H1 (cell line): ENCODE results near the gene SLC2A4. TPM values are rescaled to one million over a fixed set of nuclear protein-coding genes. Genes with fewer than 3 reads are reported as not detected.

Source experiments
- CHD7 ChIP-seq: fragments of 300-600 bp; sonication (generic); IDR thresholded peaks from 2 replicates; pipeline ENCODE4 v1.7.1; 2012; ENCODE audit warnings: low read length, moderate library complexity, mild to moderate bottlenecking, inconsistent platforms; ENCODE audit not compliant: insufficient replicate concordance
- EGR1 ChIP-seq: IDR thresholded peaks from 2 replicates; pipeline ENCODE4 v1.6.1; 2011; ENCODE audit warnings: low read depth, low read length, borderline replicate concordance
- GTF2F1 ChIP-seq: IDR thresholded peaks from 2 replicates; pipeline ENCODE4 v1.6.1; 2012; ENCODE audit warnings: low read depth, low read length, improper control_type of control experiment, borderline replicate concordance
- JUN ChIP-seq: IDR thresholded peaks from 2 replicates; pipeline ENCODE4 v1.6.1; 2011; ENCODE audit warnings: low read depth, mild to moderate bottlenecking, improper control_type of control experiment, low read length
- KDM5A ChIP-seq: fragments of 200-600 bp; IDR thresholded peaks from 2 replicates; pipeline ENCODE4 v1.7.1; 2012; ENCODE audit warnings: mild to moderate bottlenecking, low read length, inconsistent platforms, mixed read lengths
- NRF1 ChIP-seq: IDR thresholded peaks from 2 replicates; pipeline ENCODE4 v1.6.1; 2011; ENCODE audit warnings: mild to moderate bottlenecking, low read depth, low read length, improper control_type of control experiment
- SRF ChIP-seq: IDR thresholded peaks from 2 replicates; pipeline ENCODE4 v1.6.1; 2011; ENCODE audit warnings: mild to moderate bottlenecking, low read depth, low read length, moderate library complexity
- polyA plus RNA-seq, 7 experiments: library from polyadenylated mRNA; depleted of rRNA in 3 of 7; stranded (reverse) in 5 of 7; unstranded in 2 of 7; fragments of >200 nt in 5 of 7; fragments of 200-250 nt in 2 of 7; gene quantifications; 1 replicate in 5 of 7; 2 replicates in 1 of 7; 4 replicates in 1 of 7; pipeline versions ENCODE4 v1.2.1 to v1.2.3, GENCODE V29; 2011 to 2013; ENCODE audit warnings: missing spikeins in 2 of 7, mixed read lengths in 2 of 7
- total RNA-seq: library from RNA; stranded (reverse); fragmentation: NEBNext Ultra II Directional; extraction: Animal tissue kit (Norgen Biotek cat#: 25700); gene quantifications from 2 replicates; pipeline ENCODE4 v1.2.1, GENCODE V29; 2021
- TF ChIP-seq, protein P1 (sequence below): IDR thresholded peaks from 2 replicates; pipeline ENCODE4 v1.6.1; 2012; ENCODE audit warnings: inconsistent platforms

Gene SLC2A4
- total and polyA plus RNA-seq, 2 of the 8 experiments (the other 6 are each of a cell fraction or from before 2014, with no cell fraction given) = 5.7 to 6.9 TPM

- no peak for TF ChIP-seq KDM5A
- no peak for TF ChIP-seq SRF
- peak; percentile 17; the same call in 1 of the 2 replicates for TF ChIP-seq EGR1
- TF ChIP-seq CHD7 = peak; percentile 34
- peak; percentile 30; the same call in 1 of the 2 replicates for TF ChIP-seq NRF1
- peak; percentile 93 for TF ChIP-seq GTF2F1
- TF ChIP-seq, protein P1, sequence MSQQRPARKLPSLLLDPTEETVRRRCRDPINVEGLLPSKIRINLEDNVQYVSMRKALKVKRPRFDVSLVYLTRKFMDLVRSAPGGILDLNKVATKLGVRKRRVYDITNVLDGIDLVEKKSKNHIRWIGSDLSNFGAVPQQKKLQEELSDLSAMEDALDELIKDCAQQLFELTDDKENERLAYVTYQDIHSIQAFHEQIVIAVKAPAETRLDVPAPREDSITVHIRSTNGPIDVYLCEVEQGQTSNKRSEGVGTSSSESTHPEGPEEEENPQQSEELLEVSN = no peak
- TF ChIP-seq JUN = no peak
These were observed 19.2 kb upstream of the SLC2A4 start, which contains the start of gene CLDN7 (continued) for GRCh38 chr17:7262192-7262934.
